ENCODE data around the gene HCRT. TPM values are rescaled to one million over a fixed set of nuclear protein-coding genes. Genes with fewer than 3 reads are reported as not detected.

HCRT gene
- total RNA-seq, 1 donor = not detected

DNA sequence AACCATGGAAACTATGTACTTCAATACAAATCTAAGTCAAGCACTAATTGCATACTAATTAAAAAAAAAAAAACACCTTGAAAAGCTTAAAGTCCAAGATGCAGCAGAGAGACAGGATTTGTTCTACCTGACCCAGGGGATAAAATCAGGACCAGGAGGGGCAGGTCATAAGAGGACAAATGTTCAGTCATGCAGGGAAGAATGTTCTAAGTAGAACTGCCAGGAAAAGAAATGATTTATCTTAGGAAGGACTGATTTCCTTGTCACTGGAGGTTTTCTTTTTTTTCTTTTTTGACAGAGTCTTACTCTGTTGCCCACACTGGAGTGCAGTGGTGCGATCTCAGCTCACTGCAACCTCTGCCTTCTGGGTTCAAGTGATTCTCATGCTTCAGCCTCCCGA lies 18.1 kb upstream of the HCRT start:
- Histone ChIP-seq H3K27me3 (ENCODE audit: insufficient read depth, low read length) (no peaks in the 10 kb centered on the region), H3K4me1 (ENCODE audit: insufficient read depth, low read length) (no peaks in the 10 kb centered on the region), H3K9me3 (ENCODE audit: low read depth, low read length) (no peaks in the 10 kb centered on the region), H3K79me2 (ENCODE audit: insufficient read depth, low read length) (no peaks in the 10 kb centered on the region), H4K20me1 (ENCODE audit: insufficient read depth, low read length) (no peaks in the 10 kb centered on the region), H3K4me3 (ENCODE audit: insufficient read depth, low read length) (no peak overlapping the region), H2AFZ (ENCODE audit: low read length) (no peak overlapping the region), H3K27ac (ENCODE audit: low read depth, low read length) (no peak overlapping the region), H3K4me2 (ENCODE audit: insufficient read depth, low read length) (no peak overlapping the region), H3K36me3 (ENCODE audit: insufficient read depth, low read length) (peaks cover 35% of the 10 kb centered on the region)
- no peak for TF ChIP-seq CTCF (IDR thresholded peaks at IDR 0.05; ENCODE audit: extremely low read depth, low read depth, low read length)
- DNase-seq (ENCODE audit: insufficient read length, low spot score, missing footprints) = no peak

- DNase-seq (ENCODE audit: insufficient read length, low spot score, missing footprints) = no peak
- no peak overlapping the region for H2AFZ ChIP-seq (ENCODE audit: low read length)
- H3K4me1 ChIP-seq (ENCODE audit: insufficient read depth, low read length) = no peaks in the 10 kb centered on the region
- no peaks in the 10 kb centered on the region for H4K20me1 ChIP-seq (ENCODE audit: insufficient read depth, low read length)
- H3K4me3 ChIP-seq (ENCODE audit: insufficient read depth, low read length) = no peak overlapping the region
- TF ChIP-seq CTCF (IDR thresholded peaks at IDR 0.05; ENCODE audit: extremely low read depth, low read depth, low read length) = no peak
- no peaks in the 10 kb centered on the region for H3K27me3 ChIP-seq (ENCODE audit: insufficient read depth, low read length)
- H3K79me2 ChIP-seq (ENCODE audit: insufficient read depth, low read length) = no peaks in the 10 kb centered on the region
- peaks cover 35% of the 10 kb centered on the region for H3K36me3 ChIP-seq (ENCODE audit: insufficient read depth, low read length)
- H3K9me3 ChIP-seq (ENCODE audit: low read depth, low read length) = no peaks in the 10 kb centered on the region
- no peak overlapping the region for H3K27ac ChIP-seq (ENCODE audit: low read depth, low read length)
- no peak overlapping the region for H3K4me2 ChIP-seq (ENCODE audit: insufficient read depth, low read length)
These were observed 17.4 kb upstream of the HCRT start for GRCh38 chr17:42202696-42203095.

DNA sequence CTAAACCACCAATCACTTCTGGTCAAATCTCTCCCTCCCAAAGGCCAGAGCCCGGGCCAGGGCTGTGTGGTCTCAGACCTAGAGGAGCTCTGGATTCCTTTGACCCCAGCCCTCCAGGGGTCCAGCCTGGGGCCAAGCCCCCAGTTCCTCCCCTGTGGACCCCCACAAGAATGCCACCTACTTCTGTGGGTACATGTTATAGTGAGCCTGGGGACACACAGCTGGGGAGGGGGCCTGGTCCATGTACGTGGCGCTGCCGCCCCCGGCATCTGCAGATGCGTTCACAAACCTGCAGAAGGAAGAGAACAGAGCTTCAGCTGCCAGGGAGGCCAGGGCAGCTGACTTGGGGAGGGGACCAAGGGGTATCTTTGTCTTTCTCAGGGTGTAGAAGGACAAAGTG lies 16.9 kb upstream of the HCRT start:
- Histone ChIP-seq H4K20me1 (ENCODE audit: insufficient read depth, low read length) (no peaks in the 10 kb centered on the region), H3K4me2 (ENCODE audit: insufficient read depth, low read length) (no peak overlapping the region), H3K27me3 (ENCODE audit: insufficient read depth, low read length) (no peaks in the 10 kb centered on the region), H3K4me3 (ENCODE audit: insufficient read depth, low read length) (no peak overlapping the region), H3K4me1 (ENCODE audit: insufficient read depth, low read length) (no peaks in the 10 kb centered on the region), H3K79me2 (ENCODE audit: insufficient read depth, low read length) (no peaks in the 10 kb centered on the region), H3K9me3 (ENCODE audit: low read depth, low read length) (no peaks in the 10 kb centered on the region), H3K27ac (ENCODE audit: low read depth, low read length) (no peak overlapping the region), H3K36me3 (ENCODE audit: insufficient read depth, low read length) (peaks cover 29% of the 10 kb centered on the region), H2AFZ (ENCODE audit: low read length) (no peak overlapping the region)
- TF ChIP-seq CTCF (IDR thresholded peaks at IDR 0.05; ENCODE audit: extremely low read depth, low read depth, low read length) = no peak
- DNase-seq (ENCODE audit: insufficient read length, low spot score, missing footprints) = no peak

DNA sequence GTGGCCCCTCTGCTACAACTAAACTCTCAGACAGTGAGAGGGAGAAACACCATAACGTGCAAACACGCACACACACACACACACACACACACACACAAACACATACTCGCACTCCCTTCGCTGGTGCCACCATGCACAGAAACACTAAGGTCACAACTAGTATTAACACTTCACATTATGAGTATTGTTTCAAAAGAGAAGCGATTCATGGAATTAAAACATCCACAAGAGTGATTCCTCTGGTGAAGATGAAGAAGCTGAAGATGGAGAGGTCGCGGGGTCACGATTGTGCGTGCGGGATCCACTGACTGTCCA lies 16.2 kb upstream of the HCRT start:
- no peak for TF ChIP-seq CTCF (IDR thresholded peaks at IDR 0.05; ENCODE audit: extremely low read depth, low read depth, low read length)
- Histone ChIP-seq H3K36me3 (ENCODE audit: insufficient read depth, low read length) (peaks cover 26% of the 10 kb centered on the region), H3K79me2 (ENCODE audit: insufficient read depth, low read length) (no peaks in the 10 kb centered on the region), H3K4me2 (ENCODE audit: insufficient read depth, low read length) (no peak overlapping the region), H3K9me3 (ENCODE audit: low read depth, low read length) (no peaks in the 10 kb centered on the region), H3K27me3 (ENCODE audit: insufficient read depth, low read length) (no peaks in the 10 kb centered on the region), H2AFZ (ENCODE audit: low read length) (no peak overlapping the region), H3K27ac (ENCODE audit: low read depth, low read length) (no peak overlapping the region), H3K4me3 (ENCODE audit: insufficient read depth, low read length) (no peak overlapping the region), H4K20me1 (ENCODE audit: insufficient read depth, low read length) (no peaks in the 10 kb centered on the region), H3K4me1 (ENCODE audit: insufficient read depth, low read length) (no peaks in the 10 kb centered on the region)
- no peak for DNase-seq (ENCODE audit: insufficient read length, low spot score, missing footprints)

Data from osteoblast (primary cell).